ENCODE data around the gene CAPN11.

CAPN11 gene

DNA sequence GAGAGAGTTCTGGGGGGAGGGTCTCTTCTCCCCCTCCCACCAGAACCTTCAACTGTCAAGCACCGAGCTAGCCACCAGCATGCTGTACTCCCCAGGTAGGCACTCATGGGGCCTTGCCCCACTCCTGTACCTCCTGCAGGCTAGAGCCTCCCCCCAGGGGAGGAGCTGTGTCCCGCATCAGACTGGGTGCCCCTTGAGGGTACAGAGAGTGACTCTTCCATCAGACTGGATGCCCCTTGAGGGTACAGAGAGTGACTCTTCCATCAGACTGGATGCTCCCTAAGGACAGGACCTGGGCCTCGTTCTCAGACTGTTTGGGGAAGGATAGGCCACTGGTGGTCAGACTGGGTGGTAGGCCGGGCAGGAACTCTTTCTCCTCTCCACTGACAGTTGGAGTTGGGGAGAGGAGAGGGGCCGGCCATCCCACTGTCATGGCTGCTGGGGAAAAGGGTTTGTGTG, at the start of gene CAPN11:
CAPN11 (plus strand) TSS at position 51 of the 459 bp plus-strand sequence; CDS start at position 80, 29 bp downstream.
- no peak for DNase-seq

DNA sequence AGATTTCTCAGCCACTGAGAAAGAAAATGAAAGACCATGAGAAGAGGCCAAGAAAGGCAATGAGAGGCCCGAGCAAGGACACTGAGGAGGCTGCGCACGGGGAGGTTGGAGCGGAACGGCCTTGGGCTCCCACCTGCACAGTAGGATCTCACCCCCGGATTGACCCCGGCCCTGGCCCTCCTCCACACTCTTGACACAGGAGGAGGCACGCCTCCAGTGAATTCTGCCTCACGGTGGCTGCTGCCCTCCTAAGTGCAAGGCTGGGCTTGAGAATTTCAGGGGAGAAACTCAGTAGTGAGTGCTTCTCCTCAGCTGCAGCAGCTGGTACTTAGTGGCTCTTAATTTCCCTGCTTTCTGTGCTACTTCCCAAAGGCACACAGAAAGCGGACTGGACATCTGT, 49.4 kb upstream of the CAPN11 start:
- DNase-seq: no peak

DNA sequence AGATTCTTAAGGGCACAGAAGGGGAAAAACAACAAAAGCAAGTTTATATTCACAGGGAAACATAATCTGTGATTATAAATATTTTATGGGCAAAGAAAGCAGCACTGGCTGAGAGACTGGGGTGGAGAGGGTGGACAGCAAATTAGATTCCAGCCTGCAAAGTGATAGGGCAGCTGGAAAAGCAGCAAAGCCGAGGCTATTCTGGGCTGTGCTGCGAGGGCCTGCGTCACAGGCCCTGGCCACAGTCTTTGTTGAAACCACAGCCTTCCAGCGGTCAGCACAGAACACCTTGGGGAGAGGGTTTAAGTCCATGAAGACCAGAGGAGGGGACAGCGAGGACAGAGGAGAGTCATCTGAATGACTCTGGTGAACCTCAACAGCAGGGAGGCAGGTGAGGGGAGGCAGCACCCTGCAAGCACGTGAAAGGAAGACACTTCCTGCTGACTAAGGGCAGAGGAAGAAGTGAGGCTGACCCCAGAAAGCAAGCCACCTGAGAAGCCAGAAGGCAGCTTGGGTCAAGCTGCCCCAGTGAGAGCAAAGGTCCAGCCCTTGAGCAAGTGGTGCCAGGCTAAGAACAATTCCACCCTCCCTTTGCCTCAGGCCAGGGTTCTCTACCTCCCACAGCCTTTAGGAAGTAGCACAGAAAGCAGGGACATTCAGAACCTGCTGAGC, 48.5 kb upstream of the CAPN11 start:
- no peak for DNase-seq

DNA sequence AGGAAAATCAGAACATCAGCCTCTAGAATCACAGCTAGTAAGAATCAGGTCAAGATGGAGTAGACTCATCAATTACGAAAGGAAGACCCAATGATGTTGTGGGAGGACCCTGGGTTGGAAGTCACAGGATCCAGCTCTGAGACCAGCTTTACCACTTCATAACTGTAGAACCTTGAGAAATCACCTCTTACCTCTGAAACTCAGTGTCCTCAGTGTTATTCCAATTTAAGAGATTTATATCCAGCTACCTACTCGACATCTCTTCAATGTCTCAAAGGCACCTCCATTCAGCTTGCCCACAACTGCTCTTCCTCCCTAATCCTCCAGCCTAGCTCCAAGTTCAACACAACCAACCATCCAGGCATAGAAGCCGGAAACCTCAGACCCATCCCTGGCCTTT, 47.7 kb upstream of the CAPN11 start:
- no peak for DNase-seq

DNA sequence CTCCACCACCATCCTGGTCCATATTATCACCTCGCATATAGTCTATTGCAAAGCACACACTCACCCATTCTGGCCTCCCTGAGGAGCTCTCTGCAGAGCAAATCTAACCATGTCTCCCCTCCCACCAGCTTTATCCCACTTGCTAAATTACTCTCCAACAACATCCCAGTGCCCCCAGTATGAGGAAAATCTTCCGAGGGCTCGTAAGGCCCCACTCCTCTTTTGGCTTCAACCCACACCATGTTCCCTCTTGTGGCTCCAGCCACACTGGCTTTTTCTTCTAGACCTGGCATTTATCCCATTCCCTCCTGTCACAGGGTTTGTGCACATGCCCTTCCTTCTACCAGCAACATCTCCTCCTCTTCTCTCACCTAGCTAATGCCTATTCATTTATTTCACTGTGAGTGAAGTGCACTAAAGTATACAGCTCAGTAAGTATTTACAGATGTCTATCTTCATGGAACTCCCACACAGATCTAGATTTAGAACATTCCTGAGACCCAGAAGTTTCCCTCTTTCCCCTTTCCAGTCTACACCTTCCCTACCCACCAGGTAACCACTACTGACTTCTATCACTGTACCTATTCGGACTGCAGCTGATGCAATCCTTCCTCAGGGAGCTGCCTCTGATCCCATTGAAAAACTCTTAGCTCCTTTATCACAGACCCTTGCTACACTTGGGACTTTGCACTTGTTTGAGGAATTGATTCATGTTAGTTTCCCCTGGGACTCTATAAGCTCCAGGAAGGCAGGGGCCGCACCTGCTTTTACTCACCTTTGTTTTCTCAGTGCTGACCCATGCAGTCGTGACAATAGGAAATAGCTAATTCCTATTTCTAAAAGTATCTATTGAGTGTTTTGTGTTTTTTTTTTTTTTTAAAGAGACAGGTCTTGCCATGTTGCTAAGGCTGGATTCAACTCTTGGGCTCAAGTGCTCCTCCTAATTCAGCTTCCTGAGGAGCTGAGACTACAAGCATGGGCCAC, 46.9 kb upstream of the CAPN11 start:
- DNase-seq: no peak

DNA sequence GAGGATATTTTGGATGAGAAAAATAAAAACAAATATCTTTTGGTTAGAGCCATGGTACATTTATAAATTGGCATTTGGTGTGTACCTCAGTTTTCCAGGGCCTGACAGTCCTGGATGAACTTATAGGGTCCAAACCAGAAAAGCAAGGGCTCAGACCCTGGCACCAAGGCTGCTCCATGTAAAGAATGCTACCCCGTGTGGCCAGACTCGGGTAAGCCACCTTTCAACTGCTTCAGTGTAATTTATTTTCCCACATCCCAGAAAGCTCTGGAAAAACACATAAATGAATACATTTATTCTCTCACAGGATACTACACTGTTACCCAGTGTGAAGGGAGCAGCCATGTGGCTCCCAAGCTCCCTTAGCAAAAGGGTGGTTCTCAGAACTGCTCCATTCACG, 45.2 kb upstream of the CAPN11 start:
- no peak for DNase-seq

DNA sequence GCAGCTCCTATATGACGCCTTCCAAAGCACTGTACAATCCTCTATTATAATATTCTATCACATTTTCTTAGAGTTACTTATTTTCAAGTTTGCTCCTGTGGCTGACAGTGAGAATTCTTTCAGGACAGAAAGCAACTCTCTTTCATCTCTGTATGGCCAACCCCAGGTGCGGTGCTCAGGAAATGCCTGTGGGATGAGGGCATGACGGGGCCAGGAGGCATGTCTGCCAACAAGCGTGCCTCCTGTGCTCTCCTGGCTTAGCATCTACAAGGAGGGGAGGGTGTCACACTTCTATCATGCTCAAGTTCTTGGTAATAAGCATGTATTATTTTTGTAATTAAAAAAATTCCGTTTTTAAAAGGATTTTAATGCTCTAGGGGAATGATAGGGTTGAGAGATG, 42.8 kb upstream of the CAPN11 start:
- DNase-seq: no peak

DNA sequence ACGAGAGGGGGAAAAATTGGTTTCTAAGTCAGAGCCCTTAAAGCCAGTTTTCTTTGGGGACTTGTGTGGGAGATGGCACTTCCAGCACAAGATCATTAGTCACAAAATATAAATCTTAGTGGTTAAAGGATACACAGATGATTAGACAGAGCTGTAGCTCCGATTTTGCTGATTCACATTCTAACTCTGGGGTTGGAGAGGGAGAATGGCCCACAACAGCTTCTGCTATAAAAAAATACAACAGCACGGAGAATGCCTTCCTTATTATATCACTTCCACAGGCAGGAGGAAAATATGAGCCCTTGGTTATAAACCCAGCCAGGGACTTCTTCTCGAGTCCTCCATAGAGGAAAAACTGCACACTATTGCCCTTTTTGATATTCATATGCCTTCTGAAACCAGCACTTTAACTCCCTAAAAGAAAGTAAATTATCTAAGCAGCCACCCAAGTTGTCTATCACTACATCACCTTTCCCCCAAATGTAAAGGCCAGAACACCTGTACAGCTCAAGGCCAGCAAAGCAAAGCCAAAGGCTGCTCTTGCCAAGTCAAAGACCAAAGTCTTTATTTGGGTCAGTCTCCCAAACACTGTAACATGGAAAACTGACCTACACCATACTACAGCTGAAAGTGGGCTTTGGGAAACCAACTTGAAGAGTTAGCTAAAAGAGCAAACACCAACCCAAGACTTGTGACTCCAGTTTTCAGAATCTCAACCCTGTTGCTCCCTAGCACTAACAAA, 41.8 kb upstream of the CAPN11 start:
- no peak for DNase-seq

DNA sequence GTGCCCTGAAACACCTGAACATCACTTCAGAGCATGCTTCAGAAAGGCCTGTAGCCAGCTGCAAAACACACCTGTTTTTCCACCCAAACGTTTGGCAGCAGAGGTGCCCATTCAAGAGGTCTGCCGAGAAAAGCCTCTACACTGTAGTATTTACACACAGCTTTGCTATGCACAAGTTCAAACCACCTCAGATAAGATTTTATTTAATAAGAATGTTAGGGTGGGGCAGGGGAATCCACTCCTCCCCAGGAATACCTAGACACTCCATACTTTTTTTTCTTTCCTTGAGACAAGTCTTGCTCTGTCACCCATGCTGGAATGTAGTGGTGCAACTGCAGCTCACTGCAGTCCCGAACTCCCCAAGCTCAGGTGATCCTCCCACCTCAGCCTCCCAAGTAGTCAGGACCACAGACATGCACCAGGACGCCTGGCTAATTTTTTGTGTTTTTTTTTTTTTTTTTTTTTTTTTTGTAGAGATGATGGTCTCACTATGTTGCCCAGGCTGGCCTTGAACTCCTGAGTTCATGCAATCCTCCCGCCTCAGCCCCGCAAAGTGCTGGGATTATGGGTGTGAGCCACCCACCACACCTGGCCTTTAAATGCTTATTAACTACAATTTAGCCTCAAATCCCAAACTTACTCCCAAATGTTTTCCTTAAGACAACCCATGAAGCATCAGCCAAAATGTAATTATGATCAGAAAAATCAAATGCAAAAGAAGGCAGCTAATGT, 41.1 kb upstream of the CAPN11 start:
- DNase-seq: no peak

DNA sequence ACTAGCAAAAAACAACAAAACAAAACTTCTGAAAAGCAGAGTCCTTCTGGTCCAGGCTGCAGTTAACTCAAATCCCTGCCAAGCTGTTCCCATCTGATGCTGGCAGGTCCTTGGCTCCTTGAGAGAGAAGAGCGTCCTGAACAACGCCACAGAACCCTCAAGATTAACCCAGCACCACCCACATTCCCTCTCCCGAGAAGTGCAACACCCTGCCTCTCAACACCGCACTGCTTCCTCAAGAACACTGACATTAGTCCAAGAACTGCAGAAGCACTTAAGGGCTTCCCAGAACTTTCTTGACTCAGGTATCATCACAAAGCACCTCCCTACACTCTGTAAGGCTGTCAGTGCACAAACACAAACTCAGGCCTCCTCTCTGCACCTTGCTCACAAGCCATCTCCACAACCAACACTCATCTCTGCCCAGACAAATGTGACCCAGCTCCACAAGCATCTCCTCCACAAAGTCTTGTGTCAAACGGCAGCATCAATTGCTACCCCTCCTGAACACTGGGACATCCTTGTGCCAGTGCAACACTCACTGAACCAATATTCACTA, 38.8 kb upstream of the CAPN11 start:
- no peak for DNase-seq

DNA sequence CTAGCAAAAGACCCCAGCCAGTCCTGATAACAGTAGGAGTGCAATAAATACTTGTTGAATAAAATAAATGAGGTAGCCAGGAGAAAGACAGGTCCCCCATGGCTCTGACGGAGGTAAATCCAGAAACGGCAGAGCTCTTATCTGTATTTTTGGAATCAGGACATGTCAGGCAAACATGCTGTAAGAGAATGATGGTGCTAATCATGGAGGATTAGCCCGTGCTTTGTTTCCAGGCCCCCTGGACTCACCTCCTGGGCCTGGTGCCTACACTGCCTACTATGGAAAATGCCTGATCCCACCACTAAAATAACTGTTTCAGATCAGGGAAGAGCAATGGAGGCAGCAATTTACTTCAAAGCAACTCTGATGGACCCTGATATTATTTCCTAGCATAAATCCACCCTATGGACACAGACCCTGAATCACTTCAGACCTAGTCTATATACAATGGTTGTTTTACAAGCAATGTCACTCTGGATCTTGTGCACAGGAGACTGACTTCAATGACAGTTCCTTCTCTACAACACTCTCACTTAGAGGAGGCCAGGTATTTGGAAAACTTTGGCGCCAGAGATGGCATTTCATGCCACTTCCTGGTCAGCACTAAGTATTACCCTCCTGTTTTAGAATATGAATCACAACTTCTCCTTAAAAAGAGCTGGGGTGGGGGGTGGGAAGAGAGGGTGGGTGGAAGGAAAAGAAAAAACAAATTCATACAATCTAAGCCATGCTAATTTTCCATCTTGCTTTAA, 37.8 kb upstream of the CAPN11 start:
- DNase-seq: no peak

DNA sequence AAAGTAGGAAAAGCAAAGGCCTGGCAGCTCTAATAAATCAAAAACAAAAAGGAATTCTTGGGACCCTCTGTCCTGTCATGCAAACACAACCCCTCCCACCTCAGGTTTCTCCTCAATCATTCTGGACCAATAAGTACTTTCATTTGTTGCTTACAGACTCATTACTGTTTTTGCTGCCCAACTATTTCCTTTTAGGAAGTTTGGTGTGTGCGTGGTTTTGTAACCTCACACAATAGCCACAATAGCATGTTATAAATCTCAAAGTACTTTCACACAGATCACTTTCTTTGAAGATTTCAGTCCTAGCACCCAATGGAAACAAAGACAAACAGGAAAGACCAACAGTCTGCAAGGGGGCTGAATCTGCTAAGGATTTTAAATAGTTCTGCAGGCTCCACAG, 35.8 kb upstream of the CAPN11 start:
- DNase-seq: no peak

DNA sequence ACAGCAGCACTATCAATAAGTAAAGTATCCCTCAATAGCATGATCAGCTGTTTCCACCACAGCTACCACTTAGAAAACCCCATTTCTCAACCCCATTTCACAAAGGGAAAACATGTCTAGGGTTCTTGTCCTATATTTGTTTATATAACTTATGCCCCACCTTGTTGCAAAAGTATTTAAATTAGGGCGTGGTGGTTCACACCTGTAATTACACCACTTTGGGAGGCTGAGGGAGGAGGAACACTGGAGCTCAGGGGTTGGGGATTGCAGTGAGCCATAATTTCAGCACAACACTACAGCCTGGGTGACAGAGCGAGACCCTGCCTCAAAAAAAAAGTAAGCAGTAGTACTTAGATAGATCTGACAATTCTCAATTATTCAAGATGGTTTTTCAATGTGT, 35.1 kb upstream of the CAPN11 start:
- no peak for DNase-seq

DNA sequence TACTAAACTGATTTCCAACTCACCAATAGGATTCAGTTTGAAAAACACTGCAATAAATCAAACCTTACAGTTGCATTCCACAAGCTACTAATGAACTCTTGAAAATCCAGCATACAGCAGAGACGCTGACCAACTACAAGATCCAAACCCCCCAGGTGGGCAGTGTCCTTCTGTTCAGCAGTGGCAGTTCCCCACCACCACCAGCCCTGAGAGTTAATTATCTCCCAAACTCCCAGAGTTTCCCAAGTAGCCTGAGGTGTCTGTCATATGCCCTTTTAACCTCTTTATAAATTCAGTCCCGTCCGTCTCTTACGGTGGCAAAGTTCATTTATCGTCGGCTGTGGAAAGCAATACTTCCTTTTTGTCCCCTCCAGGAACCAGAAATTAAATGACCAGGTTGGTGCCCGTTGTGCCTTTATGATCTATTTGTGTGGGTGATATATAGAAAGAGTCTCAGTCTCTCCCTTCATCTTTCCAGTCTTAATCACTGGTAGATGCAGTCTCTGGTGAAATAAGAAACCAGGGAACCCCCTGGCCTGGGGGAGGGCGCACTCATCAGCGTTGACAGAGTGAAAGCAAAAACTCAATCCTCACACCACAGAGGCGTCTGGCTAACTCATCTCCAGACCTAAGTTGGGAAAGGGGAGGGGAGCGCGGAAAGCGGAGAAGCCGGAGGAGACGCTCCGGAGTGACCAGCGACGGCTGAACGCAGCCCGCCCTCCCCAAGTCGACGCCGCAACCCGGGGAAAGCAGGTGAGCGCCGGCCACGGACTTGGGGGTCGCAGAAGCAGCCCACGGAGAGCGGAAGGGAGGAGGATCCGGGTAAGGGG, 32.1 kb upstream of the CAPN11 start:
- DNase-seq: peak; percentile 87

DNA sequence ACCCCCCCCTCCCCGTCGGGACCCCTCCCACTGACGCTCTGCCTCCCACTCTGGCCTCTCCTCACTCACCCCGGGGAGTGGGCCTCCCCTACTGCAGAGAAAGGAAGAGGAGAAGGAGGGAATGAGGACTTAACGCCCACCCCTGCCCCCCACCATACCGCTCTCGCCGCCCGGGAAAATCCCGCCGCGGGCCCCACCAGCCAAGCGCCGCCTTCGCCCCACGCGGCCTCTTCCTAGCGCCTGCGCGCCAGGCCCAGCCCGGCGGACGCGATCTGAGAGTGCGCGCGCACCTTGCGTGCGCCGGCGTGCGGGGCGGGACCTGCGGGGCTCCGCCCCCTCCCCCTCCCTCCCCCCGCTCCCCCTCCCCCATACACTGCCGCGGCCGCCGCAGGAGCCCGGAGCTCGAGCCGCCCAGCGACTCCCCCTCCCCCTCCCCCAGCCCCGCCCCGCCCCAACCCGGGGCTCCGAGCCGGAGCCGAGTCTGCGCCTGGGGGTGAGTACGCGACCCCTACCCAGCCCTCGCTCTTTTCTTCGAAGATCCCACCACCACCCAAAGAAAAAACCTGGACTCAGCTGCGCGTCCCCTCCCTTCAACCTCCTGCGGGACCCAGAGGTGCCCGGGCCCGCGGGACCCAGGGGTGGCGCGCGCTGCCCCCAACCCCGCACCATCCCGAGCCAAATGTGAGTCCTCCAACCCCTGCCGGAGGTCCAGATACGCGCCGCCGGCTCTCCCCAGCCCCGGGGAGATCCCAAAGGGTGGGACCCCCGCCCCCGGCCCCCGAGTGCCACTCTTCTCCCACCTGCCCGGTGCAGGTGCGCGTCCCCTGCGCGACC, 31.2 kb upstream of the CAPN11 start, which contains the start of the genes MRPL14 and TMEM63B:
MRPL14 (minus strand) TSS at position 267 of the 834 bp plus-strand sequence. CDS start 10,841 bp downstream, outside the sequence.
TMEM63B (plus strand) TSS at position 369 of the 834 bp plus-strand sequence. CDS start 7,031 bp downstream, outside the sequence.
- DNase-seq: peak; percentile 87

DNA sequence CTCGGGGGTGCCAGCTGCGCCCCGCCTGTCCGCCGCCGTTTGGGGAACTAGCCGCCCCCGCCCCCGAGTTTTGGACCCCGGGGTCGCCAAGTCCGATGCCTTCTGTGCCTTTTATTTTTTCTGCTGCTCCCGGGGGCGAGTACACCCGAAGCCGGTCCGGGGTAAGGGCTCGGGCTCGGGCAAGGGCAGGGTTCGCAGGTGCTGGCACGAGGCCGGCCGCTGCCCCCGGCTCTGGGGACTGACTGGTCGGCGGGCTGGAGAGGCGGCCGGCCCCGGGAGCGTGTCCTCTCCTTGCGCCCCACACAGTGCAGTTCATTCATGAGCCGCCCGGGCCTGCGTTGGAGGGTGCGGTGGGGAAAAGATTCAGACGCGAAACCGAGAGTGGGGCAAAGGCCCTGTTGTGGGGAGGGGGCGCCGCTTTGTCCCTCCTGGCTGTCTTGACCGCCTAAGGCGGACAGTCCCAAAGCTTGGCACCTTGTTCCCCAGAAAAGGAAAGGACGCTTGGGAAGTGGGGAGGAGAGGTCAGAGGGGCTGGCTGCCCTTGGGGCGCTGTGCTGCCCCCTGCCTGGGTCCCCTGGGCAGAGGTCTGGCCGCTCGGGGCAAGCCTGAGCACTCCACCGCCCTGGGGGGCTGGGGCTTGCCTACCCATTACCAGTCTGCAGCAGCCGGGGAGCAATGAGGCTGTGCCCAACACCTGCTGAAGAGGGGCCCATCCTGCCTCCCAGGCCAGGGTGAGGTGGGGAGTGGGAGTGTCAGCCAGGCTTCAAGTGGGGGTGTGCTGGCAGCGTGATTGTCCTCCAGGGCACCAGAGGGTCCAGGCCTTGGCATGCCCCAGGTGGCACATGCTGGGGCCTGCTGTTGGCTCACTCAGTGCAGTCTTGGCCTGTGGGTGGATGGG, 30.4 kb upstream of the CAPN11 start:
- DNase-seq: peak; percentile 6

DNA sequence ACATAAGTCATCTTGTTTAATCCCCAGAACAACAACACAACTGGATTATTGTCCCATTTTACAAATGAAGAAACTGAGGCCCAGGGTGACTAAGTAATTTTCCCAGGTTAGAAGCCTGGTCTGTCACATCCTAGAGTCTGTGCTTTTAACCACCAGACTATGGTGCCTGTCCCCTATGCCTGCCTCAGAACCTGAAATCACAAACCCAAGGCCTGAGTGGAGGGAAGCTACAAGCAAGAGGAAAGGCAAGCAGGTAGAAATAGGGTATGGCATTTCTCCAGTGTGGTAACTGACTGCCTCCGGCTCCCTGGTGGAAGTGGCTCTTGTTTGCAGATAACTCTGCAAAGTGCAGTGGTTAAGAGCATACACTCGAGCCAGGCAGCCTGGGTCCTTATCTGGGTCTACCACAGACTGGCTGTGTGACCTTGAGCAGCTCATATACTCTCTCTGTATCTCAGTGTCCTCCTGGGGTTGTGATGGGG, 28.7 kb upstream of the CAPN11 start:
- DNase-seq: no peak

DNA sequence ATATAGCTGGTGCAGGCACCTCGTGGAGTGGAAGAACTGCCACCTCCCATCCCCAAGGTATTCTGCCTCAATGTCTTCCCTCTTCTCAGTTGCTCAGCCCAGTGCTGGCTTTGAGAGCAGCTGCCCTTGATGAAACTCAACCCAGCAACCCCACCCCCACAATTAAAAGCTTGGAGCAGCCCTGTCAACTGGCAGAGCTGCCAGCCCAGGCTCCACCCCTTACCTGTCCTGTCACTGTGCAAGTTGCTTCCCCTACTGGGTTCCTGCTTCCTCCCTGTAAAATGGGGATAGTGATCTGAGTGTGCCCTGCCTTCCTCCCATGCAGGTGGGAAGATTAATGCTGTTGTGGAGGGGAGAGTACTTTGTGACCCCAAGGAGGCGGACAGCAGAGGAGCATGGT, 26.7 kb upstream of the CAPN11 start:
- no peak for DNase-seq

All from stimulated activated naive CD4-positive, alpha-beta T cell treated with Interleukin-2 at 50 U/mL for 16 hours (primary cell).